ENCODE measurements around the gene XRCC3. TPM values are rescaled to one million over a fixed set of nuclear protein-coding genes. Genes with fewer than 3 reads are reported as not detected.

XRCC3 gene
- total and polyA plus RNA-seq, 5 donors from 2014 or later = 3.0 to 9.8 (median 4.5) TPM

- Histone ChIP-seq H3K4me1 (ENCODE audit: control insufficient read depth, insufficient read depth, low read length, poor library complexity, severe bottlenecking) (no peaks in the 10 kb centered on the region), H3K9me3 (ENCODE audit: control insufficient read depth in 2 of 2, low read length in 2 of 2) (no peaks in the 10 kb centered on the region), H3K27ac (ENCODE audit: insufficient read depth, low read length, poor library complexity, severe bottlenecking) (no peak overlapping the region), H3K36me3 (ENCODE audit: control insufficient read depth, insufficient read depth, low read length) (peaks cover 16% of the 10 kb centered on the region), H3K4me3 (ENCODE audit: low read depth, low read length) (no peak overlapping the region), H3K27me3 (ENCODE audit: control insufficient read depth, insufficient read depth, low read length) (no peaks in the 10 kb centered on the region)
- Mint-ChIP-seq H3K4me3 (no peak overlapping the region), H3K4me1 (peaks cover 0 to 6% (median 3%) of the 10 kb centered on the region in 4 donors), H3K36me3 (peaks cover 11% of the 10 kb centered on the region), H3K27me3 (no peaks in the 10 kb centered on the region), H3K27ac (no peak overlapping the region), H3K9me3 (peaks cover 0 to 1% (median 0%) of the 10 kb centered on the region in 7 donors)
- ATAC-seq (ENCODE audit: low read depth in 2 of 2) = no peak
- DNase-seq = no peak
These were observed 9.6 kb downstream of the XRCC3 start for GRCh38 chr14:103705504-103706284.

GRCh38 chr14:103705118-103705503 is 10.1 kb downstream of the XRCC3 start:
- no peak overlapping the region for H3K27ac Mint-ChIP-seq
- no peak for DNase-seq
- Histone ChIP-seq H3K36me3 (ENCODE audit: control insufficient read depth, insufficient read depth, low read length) (peaks cover 16% of the 10 kb centered on the region), H3K27ac (ENCODE audit: insufficient read depth, low read length, poor library complexity, severe bottlenecking) (no peak overlapping the region), H3K27me3 (ENCODE audit: control insufficient read depth, insufficient read depth, low read length) (no peaks in the 10 kb centered on the region), H3K9me3 (ENCODE audit: control insufficient read depth in 2 of 2, low read length in 2 of 2) (no peaks in the 10 kb centered on the region), H3K4me3 (ENCODE audit: low read depth, low read length) (no peak overlapping the region), H3K4me1 (ENCODE audit: control insufficient read depth, insufficient read depth, low read length, poor library complexity, severe bottlenecking) (no peaks in the 10 kb centered on the region)
- H3K4me1 Mint-ChIP-seq = peaks cover 0 to 6% (median 3%) of the 10 kb centered on the region in 4 donors
- no peaks in the 10 kb centered on the region for H3K27me3 Mint-ChIP-seq
- no peak for ATAC-seq (ENCODE audit: low read depth in 2 of 2)
- peaks cover 11% of the 10 kb centered on the region for H3K36me3 Mint-ChIP-seq
- no peak overlapping the region for H3K4me3 Mint-ChIP-seq
- H3K9me3 Mint-ChIP-seq = peaks cover 0 to 1% (median 0%) of the 10 kb centered on the region in 7 donors

GRCh38 chr14:103704708-103705107 is 10.5 kb downstream of the XRCC3 start:
- Histone ChIP-seq H3K4me3 (ENCODE audit: low read depth, low read length) (no peak overlapping the region), H3K4me1 (ENCODE audit: control insufficient read depth, insufficient read depth, low read length, poor library complexity, severe bottlenecking) (no peaks in the 10 kb centered on the region), H3K36me3 (ENCODE audit: control insufficient read depth, insufficient read depth, low read length) (peaks cover 16% of the 10 kb centered on the region), H3K9me3 (ENCODE audit: control insufficient read depth in 2 of 2, low read length in 2 of 2) (no peaks in the 10 kb centered on the region), H3K27me3 (ENCODE audit: control insufficient read depth, insufficient read depth, low read length) (no peaks in the 10 kb centered on the region), H3K27ac (ENCODE audit: insufficient read depth, low read length, poor library complexity, severe bottlenecking) (no peak overlapping the region)
- Mint-ChIP-seq H3K4me3 (peak overlapping the region in 1 of 4 donors; percentile 10), H3K4me1 (peaks cover 0 to 8% (median 3%) of the 10 kb centered on the region in 4 donors), H3K9me3 (peaks cover 0 to 1% (median 0%) of the 10 kb centered on the region in 7 donors), H3K36me3 (peaks cover 11% of the 10 kb centered on the region), H3K27ac (no peak overlapping the region), H3K27me3 (no peaks in the 10 kb centered on the region)
- no peak for DNase-seq
- no peak for ATAC-seq (ENCODE audit: low read depth in 2 of 2)

DNA sequence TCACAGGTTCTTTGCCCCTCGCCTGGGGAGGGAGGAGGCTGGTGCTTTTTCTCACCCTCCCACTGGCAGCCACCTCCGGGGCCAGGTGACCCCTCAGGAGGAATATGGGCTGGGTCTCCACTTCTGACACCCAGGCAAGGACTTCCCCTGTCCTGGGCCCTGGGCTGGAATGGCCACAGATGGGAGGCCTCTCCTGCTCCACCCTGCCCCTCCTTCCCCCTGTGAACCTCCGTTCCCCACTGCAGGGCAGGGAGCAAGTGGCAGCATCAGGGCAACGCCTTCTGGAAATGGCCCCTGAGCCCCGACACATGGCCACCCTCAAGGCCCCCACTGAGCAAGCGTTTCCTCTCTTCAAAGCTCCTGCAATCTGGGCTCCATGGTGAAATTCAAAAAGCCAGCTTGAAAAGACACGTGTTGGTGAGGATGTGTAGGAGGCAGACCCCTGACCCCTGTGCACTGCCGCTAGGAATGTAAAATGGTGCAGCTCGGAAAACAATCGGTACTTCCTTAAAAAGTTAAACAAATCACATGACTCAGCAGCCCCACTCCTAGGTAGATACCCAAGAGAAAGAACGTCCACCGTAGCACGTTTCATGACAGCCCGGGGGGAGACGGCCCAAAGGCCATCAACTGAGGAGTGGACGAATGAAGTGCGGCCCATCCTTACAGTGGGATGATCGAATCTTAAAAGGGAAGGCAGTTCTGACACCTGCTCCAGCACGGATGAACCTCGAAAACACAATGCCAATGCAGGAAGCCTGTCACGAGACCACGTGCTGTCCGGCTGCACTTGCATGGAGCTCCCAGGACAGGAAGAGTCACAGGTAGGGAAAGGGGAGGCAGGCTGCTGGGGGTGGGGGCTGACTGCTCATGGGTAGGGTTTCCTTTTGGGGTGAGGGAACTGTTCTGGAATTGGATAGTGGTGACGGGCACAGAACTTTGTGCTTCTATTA is 11.5 kb downstream of the XRCC3 start:
- Mint-ChIP-seq H3K9me3 (peaks cover 0 to 1% (median 0%) of the 10 kb centered on the region in 7 donors), H3K27ac (peak overlapping the region in 2 of 3 donors; percentile 57 to 82), H3K4me3 (peak overlapping the region in 1 of 4 donors; percentile 58), H3K36me3 (peaks cover 11% of the 10 kb centered on the region), H3K27me3 (no peaks in the 10 kb centered on the region), H3K4me1 (peaks cover 0 to 9% (median 3%) of the 10 kb centered on the region in 4 donors)
- Histone ChIP-seq H3K9me3 (ENCODE audit: control insufficient read depth in 2 of 2, low read length in 2 of 2) (no peaks in the 10 kb centered on the region), H3K36me3 (ENCODE audit: control insufficient read depth, insufficient read depth, low read length) (peaks cover 16% of the 10 kb centered on the region), H3K27me3 (ENCODE audit: control insufficient read depth, insufficient read depth, low read length) (no peaks in the 10 kb centered on the region), H3K4me3 (ENCODE audit: low read depth, low read length) (no peak overlapping the region), H3K4me1 (ENCODE audit: control insufficient read depth, insufficient read depth, low read length, poor library complexity, severe bottlenecking) (no peaks in the 10 kb centered on the region), H3K27ac (ENCODE audit: insufficient read depth, low read length, poor library complexity, severe bottlenecking) (no peak overlapping the region)
- no peak for DNase-seq
- ATAC-seq (ENCODE audit: low read depth in 2 of 2) = no peak

DNA sequence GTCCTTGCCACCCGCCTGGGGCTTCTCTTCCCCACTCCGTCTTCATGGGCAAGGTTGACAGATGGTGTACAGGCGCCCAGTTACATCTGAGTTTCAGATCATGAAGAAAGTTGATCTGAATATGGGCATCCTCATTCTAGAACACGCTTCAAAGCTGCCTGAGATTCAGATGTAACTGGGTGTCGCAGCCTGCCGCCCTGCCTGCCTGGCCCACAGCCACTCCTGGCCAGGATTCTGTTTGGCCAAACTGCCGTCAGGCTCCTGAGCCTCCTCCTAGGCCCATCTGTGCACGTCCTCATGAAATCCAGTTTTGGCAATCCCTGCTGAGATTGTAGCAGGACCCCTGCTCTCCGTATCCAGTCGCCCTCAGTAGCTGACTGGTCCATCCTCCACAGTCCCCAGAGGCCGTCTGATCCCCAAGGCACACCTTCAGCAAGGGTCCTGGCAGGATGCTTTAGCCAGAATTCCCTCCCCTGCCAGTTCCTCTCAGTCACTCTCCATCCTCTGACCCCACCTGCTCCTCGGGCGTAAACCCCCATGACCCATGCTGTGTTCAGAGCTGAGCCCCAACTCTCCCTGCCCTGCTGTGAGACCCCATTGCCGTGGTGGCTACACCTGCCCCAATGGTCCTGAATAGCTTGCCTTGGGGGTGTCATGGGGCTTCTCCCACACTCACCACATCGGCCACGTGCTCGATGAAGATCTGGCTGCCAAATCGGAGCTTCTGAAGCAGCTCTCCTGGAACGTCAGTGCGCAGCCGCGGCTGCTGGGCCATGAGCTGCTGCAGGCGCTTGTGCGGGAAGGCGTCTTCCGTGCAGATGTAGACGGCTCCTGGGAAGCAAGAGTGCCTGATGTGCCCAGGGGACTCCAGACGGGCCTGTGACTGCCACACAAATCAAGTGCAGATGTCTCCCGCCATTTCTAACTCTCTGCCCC is 12.5 kb downstream of the XRCC3 start:
- no peak overlapping the region for H3K27ac ChIP-seq (ENCODE audit: insufficient read depth, low read length, poor library complexity, severe bottlenecking)
- no peak overlapping the region for H3K4me3 Mint-ChIP-seq

DNA sequence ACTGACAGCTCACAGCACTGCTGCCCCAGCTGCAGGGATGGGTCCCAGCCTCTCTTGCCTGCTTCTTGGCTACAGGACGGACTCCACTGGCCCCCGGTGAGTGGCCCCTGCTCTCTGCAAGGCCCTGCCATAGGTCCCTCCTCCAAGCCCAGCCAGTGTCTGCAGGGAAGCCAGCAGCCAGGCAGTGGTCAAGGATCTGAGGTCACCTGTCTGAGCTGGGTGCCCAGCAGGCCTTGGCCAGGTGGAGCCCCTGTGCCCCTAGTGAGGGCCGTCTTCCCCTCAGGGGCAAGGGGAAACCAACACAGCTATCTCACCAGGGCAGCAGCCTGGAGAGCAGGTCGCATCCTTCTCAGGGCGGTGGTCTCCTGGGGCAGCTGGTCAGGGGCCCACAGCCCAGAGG is 13.2 kb downstream of the XRCC3 start:
- no peaks in the 10 kb centered on the region for H3K27me3 Mint-ChIP-seq
- no peak overlapping the region for H3K27ac Mint-ChIP-seq
- Histone ChIP-seq H3K27ac (ENCODE audit: insufficient read depth, low read length, poor library complexity, severe bottlenecking) (no peak overlapping the region), H3K4me1 (ENCODE audit: control insufficient read depth, insufficient read depth, low read length, poor library complexity, severe bottlenecking) (no peaks in the 10 kb centered on the region), H3K27me3 (ENCODE audit: control insufficient read depth, insufficient read depth, low read length) (no peaks in the 10 kb centered on the region), H3K9me3 (ENCODE audit: control insufficient read depth in 2 of 2, low read length in 2 of 2) (no peaks in the 10 kb centered on the region), H3K4me3 (ENCODE audit: low read depth, low read length) (no peak overlapping the region), H3K36me3 (ENCODE audit: control insufficient read depth, insufficient read depth, low read length) (peaks cover 20% of the 10 kb centered on the region)
- H3K36me3 Mint-ChIP-seq = peaks cover 14% of the 10 kb centered on the region
- ATAC-seq (ENCODE audit: low read depth in 2 of 2) (no peak), DNase-seq (no peak)
- peaks cover 0 to 1% (median 0%) of the 10 kb centered on the region in 7 donors for H3K9me3 Mint-ChIP-seq
- peaks cover 0 to 13% (median 4%) of the 10 kb centered on the region in 4 donors for H3K4me1 Mint-ChIP-seq
- H3K4me3 Mint-ChIP-seq = no peak overlapping the region

More for the DNA sequence above, 12.5 kb downstream of the XRCC3 start:
- H3K4me3 ChIP-seq (ENCODE audit: low read depth, low read length) = no peak overlapping the region
- no peaks in the 10 kb centered on the region for H3K27me3 Mint-ChIP-seq
- H3K27me3 ChIP-seq (ENCODE audit: control insufficient read depth, insufficient read depth, low read length) = no peaks in the 10 kb centered on the region
- no peaks in the 10 kb centered on the region for H3K4me1 ChIP-seq (ENCODE audit: control insufficient read depth, insufficient read depth, low read length, poor library complexity, severe bottlenecking)
- H3K4me1 Mint-ChIP-seq = peaks cover 0 to 9% (median 3%) of the 10 kb centered on the region in 4 donors
- peaks cover 16% of the 10 kb centered on the region for H3K36me3 ChIP-seq (ENCODE audit: control insufficient read depth, insufficient read depth, low read length)
- H3K27ac Mint-ChIP-seq = no peak overlapping the region
- ATAC-seq (ENCODE audit: low read depth in 2 of 2) (no peak), DNase-seq (no peak)
- no peaks in the 10 kb centered on the region for H3K9me3 ChIP-seq (ENCODE audit: control insufficient read depth in 2 of 2, low read length in 2 of 2)
- H3K36me3 Mint-ChIP-seq = peaks cover 11% of the 10 kb centered on the region
- peaks cover 0 to 1% (median 0%) of the 10 kb centered on the region in 7 donors for H3K9me3 Mint-ChIP-seq
